PC-3 (cell line): ENCODE results near the gene TMEM184C. TPM values are rescaled to one million over a fixed set of nuclear protein-coding genes. Genes with fewer than 3 reads are reported as not detected.

ENCODE experiments used
- ATAC-seq: fragments of 200-7000 bp; cut with Tn5 transposase; 2 replicates; pipeline ENCODE4 v1.9.1; 2020; ENCODE audit warnings: mild to moderate bottlenecking, moderate library complexity
- BruUV-seq: library from RNA; stranded (reverse); fragments of 400-500 nt; replicated peaks from 2 replicates; lab custom pipeline; 2021; lab: Mats Ljungman, UMichigan
- CTCF ChIA-PET: fragments of 300-600 bp; sonication (Branson Sonifier 250); formaldehyde crosslinking; loops from one replicate; lab custom pipeline; 2022; ENCODE audit warnings: antibody characterized with exemption; lab: Charles Lee
- POLR2A ChIA-PET: fragments of 300-600 bp; sonication (Branson Sonifier 250); formaldehyde crosslinking; loops from one replicate; lab custom pipeline; 2022; ENCODE audit warnings: antibody characterized with exemption; ENCODE audit not compliant: unreplicated experiment; lab: Charles Lee
- DNase-seq: peaks from one replicate; pipeline ENCODE4 v3.0.0-alpha.2; 2015
- H2AFZ ChIP-seq: fragments of 300-600 bp; sonication (generic); 2 replicates; pipeline ENCODE4 v1.6.0; 2016; ENCODE audit warnings: antibody characterized with exemption, low read length
- H3F3A ChIP-seq: fragments of 300-600 bp; sonication (generic); one replicate; pipeline ENCODE4 v1.6.0; 2017; ENCODE audit warnings: antibody characterized with exemption, low read length, control low read depth, mild to moderate bottlenecking; ENCODE audit not compliant: unreplicated experiment
- H3K27ac ChIP-seq: fragments of 300-600 bp; sonication (generic); 2 replicates; pipeline ENCODE4 v1.5.1; 2016; ENCODE audit warnings: mild to moderate bottlenecking, low read length
- H3K27me3 ChIP-seq: fragments of 300-600 bp; sonication (generic); 2 replicates; pipeline ENCODE4 v1.6.1; 2016; ENCODE audit warnings: low read length, mixed read lengths
- H3K36me3 ChIP-seq: fragments of 300-600 bp; sonication (generic); 2 replicates; pipeline ENCODE4 v1.6.1; 2016; ENCODE audit warnings: low read depth, mixed run types, low read length, mixed read lengths
- H3K4me1 ChIP-seq: fragments of 300-600 bp; sonication (generic); 2 replicates; pipeline ENCODE4 v1.5.1; 2016; ENCODE audit warnings: low read length; ENCODE audit not compliant: insufficient read depth
- H3K4me2 ChIP-seq: fragments of 300-600 bp; sonication (generic); 2 replicates; pipeline ENCODE4 v1.6.0; 2016; ENCODE audit warnings: low read length
- H3K4me3 ChIP-seq: fragments of 300-600 bp; sonication (generic); 2 replicates; pipeline ENCODE4 v1.5.1; 2016; ENCODE audit warnings: mild to moderate bottlenecking, low read length, mixed read lengths
- H3K79me2 ChIP-seq: fragments of 300-600 bp; sonication (generic); 2 replicates; pipeline ENCODE4 v1.6.1; 2017; ENCODE audit warnings: low read length, mixed read lengths
- H3K9ac ChIP-seq: fragments of 300-600 bp; sonication (generic); 2 replicates; pipeline ENCODE4 v1.6.0; 2016; ENCODE audit warnings: mild to moderate bottlenecking, low read length
- H3K9me2 ChIP-seq: fragments of 300-600 bp; sonication (generic); replicated peaks from 2 replicates; pipeline ENCODE4 v1.6.1; 2016; ENCODE audit warnings: mixed run types, low read length, mixed read lengths
- H3K9me3 ChIP-seq: fragments of 300-600 bp; sonication (generic); 2 replicates; pipeline ENCODE4 v1.6.1; 2016; ENCODE audit warnings: low read length, mixed read lengths
- H4K20me1 ChIP-seq: fragments of 300-600 bp; sonication (generic); 2 replicates; pipeline ENCODE4 v1.6.1; 2016; ENCODE audit warnings: low read length, mixed read lengths
- EZH2 ChIP-seq: fragments of 300-600 bp; sonication (generic); IDR thresholded peaks from one replicate; pipeline ENCODE4 v1.6.1; 2017; ENCODE audit warnings: antibody characterized with exemption, mild to moderate bottlenecking, low read length; ENCODE audit not compliant: unreplicated experiment
- EZH2phosphoT487 ChIP-seq: fragments of 300-600 bp; sonication (generic); IDR thresholded peaks from 2 replicates; pipeline ENCODE4 v1.6.1; 2018; ENCODE audit warnings: mild to moderate bottlenecking, antibody characterized with exemption, low read length, borderline replicate concordance
- intact Hi-C: fragments of 100-400 bp; cut with micrococcal nuclease; formaldehyde crosslinking; loops from 2 replicates; pipeline ENCODE4 v1.9.0; 2023
- total RNA-seq: library from RNA; depleted of rRNA; stranded (reverse); fragments of >200 nt; gene quantifications from 2 replicates; pipeline ENCODE4 v1.2.3, GENCODE V29; 2014
- TF ChIP-seq, protein P1 (sequence below): fragments of 300-600 bp; sonication (generic); conservative IDR thresholded peaks from 2 replicates; pipeline ENCODE4 v1.5.1; 2017; ENCODE audit warnings: antibody characterized with exemption, low read depth, mild to moderate bottlenecking, low read length

TMEM184C gene
- total RNA-seq, 1 experiment from 2014 or later = 17.5 TPM

DNA sequence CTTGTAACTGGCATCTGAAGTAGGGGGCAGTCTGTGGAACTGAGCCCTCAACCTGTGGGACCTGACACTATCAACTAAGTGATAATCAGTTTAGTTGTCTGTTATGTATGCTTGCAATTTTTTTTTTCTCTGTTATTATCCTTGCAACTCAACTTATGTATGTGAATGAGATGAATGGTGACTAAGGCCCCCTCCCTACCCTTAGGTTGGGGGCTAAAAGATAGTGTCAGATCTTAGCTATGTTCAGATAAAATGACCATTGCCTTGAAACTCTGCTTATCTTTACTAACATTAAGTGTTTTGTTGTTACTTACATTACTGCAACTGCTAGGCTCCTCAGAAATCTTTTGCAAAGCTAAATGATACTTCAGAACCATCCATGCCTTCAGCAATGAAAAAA, 31.5 kb downstream of the TMEM184C start:
- Histone ChIP-seq H3F3A (no peaks in the 10 kb centered on the region), H3K4me1 (0 out of 2 replicates have a peak, but pooled peaks cover 10% of the 10 kb centered on the region), H3K27ac (no peak overlapping the region), H4K20me1 (no peaks in the 10 kb centered on the region), H3K4me2 (no peak overlapping the region), H3K9me3 (no peaks in the 10 kb centered on the region), H3K36me3 (peaks cover 7% of the 10 kb centered on the region), H3K9ac (no peak overlapping the region), H3K4me3 (no peak overlapping the region), H3K9me2 (no peaks in the 10 kb centered on the region), H3K79me2 (no peaks in the 10 kb centered on the region), H2AFZ (no peak overlapping the region), H3K27me3 (no peaks in the 10 kb centered on the region)
- BruUV-seq = no TSS peak
- ChIA-PET POLR2A (no interaction called here), CTCF (no interaction called here)
- no peak for DNase-seq
- intact Hi-C loops = no loop called here
- ATAC-seq = no peak
- TF ChIP-seq EZH2 = no peak
- no peak for TF ChIP-seq EZH2phosphoT487
- TF ChIP-seq, protein P1, sequence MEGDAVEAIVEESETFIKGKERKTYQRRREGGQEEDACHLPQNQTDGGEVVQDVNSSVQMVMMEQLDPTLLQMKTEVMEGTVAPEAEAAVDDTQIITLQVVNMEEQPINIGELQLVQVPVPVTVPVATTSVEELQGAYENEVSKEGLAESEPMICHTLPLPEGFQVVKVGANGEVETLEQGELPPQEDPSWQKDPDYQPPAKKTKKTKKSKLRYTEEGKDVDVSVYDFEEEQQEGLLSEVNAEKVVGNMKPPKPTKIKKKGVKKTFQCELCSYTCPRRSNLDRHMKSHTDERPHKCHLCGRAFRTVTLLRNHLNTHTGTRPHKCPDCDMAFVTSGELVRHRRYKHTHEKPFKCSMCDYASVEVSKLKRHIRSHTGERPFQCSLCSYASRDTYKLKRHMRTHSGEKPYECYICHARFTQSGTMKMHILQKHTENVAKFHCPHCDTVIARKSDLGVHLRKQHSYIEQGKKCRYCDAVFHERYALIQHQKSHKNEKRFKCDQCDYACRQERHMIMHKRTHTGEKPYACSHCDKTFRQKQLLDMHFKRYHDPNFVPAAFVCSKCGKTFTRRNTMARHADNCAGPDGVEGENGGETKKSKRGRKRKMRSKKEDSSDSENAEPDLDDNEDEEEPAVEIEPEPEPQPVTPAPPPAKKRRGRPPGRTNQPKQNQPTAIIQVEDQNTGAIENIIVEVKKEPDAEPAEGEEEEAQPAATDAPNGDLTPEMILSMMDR = no peak

DNA sequence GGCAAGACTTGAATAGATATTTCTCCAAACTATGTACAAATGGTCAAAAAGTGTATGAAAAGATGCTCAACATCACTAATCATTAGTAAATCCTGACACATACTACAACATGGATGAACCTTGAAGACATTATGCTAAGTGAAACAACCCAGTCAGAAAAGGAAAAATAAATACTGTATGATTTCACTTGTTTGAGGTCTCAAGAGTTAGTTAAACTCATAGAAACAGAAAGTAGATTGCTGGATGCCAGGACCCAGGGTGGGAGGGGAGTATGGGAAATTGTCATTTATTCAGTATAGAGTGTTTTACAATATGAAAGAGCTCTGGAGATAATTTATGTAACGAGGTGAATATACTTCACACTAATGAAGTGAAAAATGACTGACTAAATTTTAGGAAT, 34.4 kb downstream of the TMEM184C start:
- no TSS peak for BruUV-seq
- H3K9me3 ChIP-seq = no peaks in the 10 kb centered on the region
- H2AFZ ChIP-seq = no peak overlapping the region
- ChIA-PET POLR2A (interaction anchor here (0.7 kb wide), 1 partner anchor 355 kb away, joined by 4 read pairs; no protein-coding TSS in a partner anchor), CTCF (no interaction called here)
- no peak for DNase-seq
- H3K79me2 ChIP-seq = no peaks in the 10 kb centered on the region
- H3K4me1 ChIP-seq = 0 out of 2 replicates have a peak, but pooled peaks cover 5% of the 10 kb centered on the region
- H3K9ac ChIP-seq = no peak overlapping the region
- TF ChIP-seq, protein P1 = no peak
- TF ChIP-seq EZH2 = no peak
- TF ChIP-seq EZH2phosphoT487 = no peak
- no peak for ATAC-seq
- H3K9me2 ChIP-seq = no peaks in the 10 kb centered on the region
- H4K20me1 ChIP-seq = no peaks in the 10 kb centered on the region
- H3K4me2 ChIP-seq = no peak overlapping the region
- intact Hi-C loops = no loop called here
- H3K36me3 ChIP-seq = peaks cover 7% of the 10 kb centered on the region
- H3K4me3 ChIP-seq = no peak overlapping the region
- H3K27me3 ChIP-seq = no peaks in the 10 kb centered on the region
- no peaks in the 10 kb centered on the region for H3F3A ChIP-seq
- H3K27ac ChIP-seq = no peak overlapping the region

DNA sequence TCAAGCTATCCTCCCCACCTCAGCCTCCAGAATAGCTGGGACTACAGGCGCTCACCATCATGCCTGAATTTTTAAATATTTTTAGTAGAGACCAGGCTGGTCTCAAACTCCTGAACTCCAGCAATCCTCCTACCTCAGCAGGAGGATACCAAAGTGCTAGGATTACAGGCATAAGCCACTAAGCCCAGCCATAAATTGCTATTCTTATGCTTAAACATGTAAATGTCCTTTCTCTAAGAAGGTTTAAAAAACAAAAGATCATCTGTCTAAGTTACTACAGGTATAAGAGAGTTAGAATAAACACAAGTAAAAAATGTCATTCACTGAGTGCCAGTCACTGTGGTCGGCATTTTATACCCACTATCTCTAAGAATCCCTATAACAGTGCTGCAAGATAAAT, 38.4 kb downstream of the TMEM184C start:
- H3K36me3 ChIP-seq = no peaks in the 10 kb centered on the region; the same call in 1 of the 2 replicates
- DNase-seq (no peak), ATAC-seq (no peak)
- H3K4me1 ChIP-seq = no peaks in the 10 kb centered on the region
- ChIA-PET CTCF (no interaction called here), POLR2A (no interaction called here)
- no peaks in the 10 kb centered on the region for H3K79me2 ChIP-seq
- no peaks in the 10 kb centered on the region for H3F3A ChIP-seq
- no peaks in the 10 kb centered on the region for H3K27me3 ChIP-seq
- TF ChIP-seq EZH2 (no peak), EZH2phosphoT487 (no peak)
- TF ChIP-seq, protein P1 = no peak
- no peak overlapping the region for H3K9ac ChIP-seq
- H3K4me3 ChIP-seq = no peak overlapping the region
- no peak overlapping the region for H3K27ac ChIP-seq
- no peak overlapping the region for H2AFZ ChIP-seq
- no TSS peak for BruUV-seq
- H3K4me2 ChIP-seq = no peak overlapping the region
- H4K20me1 ChIP-seq = no peaks in the 10 kb centered on the region
- intact Hi-C loops = no loop called here
- H3K9me2 ChIP-seq = no peaks in the 10 kb centered on the region
- no peaks in the 10 kb centered on the region for H3K9me3 ChIP-seq
